RPMI8226 (cell line): ENCODE results near the gene HACD2.
"Not testable (repeated sequence)": the region's sequence is repeated elsewhere in the genome, so short reads cannot be mapped to it uniquely, and the experiment has no call there.

Source experiments
- DNase-seq: peaks from one replicate; pipeline ENCODE4 v3.0.0-alpha.2; 2015

HACD2 gene

GRCh38 chr3:123611082-123611481 lies 26.2 kb upstream of the HACD2 start:
- no peak for DNase-seq

- no peak for DNase-seq
Observed at GRCh38 chr3:123610331-123610730, 25.5 kb upstream of the HACD2 start.

DNA sequence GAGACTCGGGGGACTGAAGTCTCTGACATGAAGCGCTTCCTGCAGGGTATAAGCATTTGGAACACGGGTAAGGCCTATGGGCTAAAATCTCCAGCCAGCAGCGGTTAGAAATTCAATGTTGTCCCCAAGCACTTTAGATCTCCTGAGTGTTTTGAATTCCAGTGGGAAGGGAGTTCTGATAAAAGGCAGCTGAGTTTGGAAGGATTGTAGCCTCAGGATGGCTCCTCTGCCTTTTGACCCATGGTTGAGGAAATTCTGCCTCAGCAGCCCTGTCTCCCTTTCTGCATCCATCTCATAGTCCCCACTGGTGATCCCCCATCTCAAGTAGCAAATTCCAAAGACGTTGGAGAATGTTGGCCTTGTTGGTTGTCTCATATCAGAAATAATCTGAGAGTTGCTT lies 24.2 kb upstream of the HACD2 start:
- no peak for DNase-seq

GRCh38 chr3:123608263-123608937 lies 23.5 kb upstream of the HACD2 start:
- no peak for DNase-seq

- DNase-seq: no peak
Observed at GRCh38 chr3:123606527-123606926, 21.7 kb upstream of the HACD2 start.

DNA sequence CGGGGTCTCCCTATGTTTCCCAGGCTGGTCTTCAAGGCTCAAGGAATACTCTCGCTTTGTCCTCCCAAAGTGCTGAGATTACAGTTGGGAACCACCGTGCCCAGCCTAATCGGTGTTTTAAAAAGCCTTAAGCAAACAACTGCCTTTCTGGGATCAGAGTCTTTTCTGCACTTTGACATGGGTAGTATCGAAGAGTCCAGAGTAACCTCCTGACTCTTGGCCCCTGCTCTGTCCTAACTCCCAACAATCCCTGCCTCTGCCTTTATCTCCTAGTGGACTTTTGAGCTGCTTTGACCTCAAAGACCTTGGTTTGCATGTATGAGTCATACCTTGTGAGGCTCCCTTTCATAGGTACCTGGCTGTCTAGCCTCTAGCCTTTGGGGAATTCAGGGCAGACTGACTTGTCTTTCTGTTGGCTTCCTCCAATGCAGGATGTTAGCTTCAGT lies 21.0 kb upstream of the HACD2 start:
- DNase-seq: no peak

GRCh38 chr3:123603153-123603552 lies 18.3 kb upstream of the HACD2 start:
- not testable (repeated sequence) for DNase-seq

DNA sequence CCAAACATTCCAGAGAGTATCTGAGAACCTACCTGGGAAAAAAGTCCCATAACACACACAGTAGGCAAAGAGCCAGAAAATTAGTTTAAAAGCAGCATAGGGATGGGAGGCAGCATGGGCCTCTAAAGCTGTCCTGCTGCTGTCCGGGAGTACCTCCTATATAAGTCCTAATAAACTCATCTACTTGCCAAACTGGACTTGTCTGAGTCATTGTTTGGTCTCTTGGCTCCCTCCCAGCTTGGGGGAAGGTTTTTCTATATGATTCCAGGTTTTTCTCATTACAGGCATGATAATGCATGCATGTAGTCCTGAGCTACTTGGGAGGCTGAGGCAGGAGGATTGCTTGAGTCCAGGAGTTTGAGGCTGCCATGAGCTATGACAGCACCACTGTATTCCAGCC lies 17.5 kb upstream of the HACD2 start:
- DNase-seq: no peak

DNA sequence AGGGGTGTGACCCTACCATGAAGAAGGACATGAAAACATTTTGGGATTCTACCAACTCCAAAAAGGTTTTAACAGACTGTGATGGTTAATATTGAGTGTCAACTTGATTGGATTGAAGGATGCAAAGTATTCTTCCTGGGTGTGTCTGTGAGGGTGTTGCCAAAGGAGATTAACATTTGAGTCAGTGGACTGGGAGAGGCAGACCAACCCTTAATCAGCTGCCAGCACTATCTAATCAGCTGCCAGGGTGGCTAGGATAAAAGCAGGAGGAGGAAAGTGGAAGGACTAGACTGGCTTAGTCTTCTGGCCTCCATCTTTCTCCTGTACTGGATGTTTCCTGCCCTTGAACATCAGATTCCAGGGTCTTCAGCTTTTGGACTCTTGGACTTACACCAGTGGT lies 16.0 kb upstream of the HACD2 start:
- DNase-seq: not testable (repeated sequence)

DNA sequence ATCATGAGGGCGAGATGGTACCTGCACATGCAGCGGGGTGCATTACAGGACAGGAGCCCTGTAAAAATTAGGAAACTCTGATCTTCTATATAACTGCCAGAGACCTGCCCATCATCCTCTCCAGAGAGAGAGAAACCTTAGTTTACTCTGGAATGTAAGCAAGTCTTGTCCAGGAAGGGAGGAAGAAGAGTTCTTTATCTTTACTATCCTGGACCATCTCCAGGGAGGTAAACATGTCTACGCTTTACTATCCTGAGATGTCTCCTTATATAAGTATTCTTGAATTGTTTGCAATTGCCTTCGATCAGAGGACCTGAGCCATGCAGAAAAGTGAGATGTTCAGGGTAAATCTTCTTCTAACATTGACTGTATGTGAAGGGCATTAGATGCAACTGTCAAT lies 12.7 kb upstream of the HACD2 start:
- DNase-seq: no peak

DNA sequence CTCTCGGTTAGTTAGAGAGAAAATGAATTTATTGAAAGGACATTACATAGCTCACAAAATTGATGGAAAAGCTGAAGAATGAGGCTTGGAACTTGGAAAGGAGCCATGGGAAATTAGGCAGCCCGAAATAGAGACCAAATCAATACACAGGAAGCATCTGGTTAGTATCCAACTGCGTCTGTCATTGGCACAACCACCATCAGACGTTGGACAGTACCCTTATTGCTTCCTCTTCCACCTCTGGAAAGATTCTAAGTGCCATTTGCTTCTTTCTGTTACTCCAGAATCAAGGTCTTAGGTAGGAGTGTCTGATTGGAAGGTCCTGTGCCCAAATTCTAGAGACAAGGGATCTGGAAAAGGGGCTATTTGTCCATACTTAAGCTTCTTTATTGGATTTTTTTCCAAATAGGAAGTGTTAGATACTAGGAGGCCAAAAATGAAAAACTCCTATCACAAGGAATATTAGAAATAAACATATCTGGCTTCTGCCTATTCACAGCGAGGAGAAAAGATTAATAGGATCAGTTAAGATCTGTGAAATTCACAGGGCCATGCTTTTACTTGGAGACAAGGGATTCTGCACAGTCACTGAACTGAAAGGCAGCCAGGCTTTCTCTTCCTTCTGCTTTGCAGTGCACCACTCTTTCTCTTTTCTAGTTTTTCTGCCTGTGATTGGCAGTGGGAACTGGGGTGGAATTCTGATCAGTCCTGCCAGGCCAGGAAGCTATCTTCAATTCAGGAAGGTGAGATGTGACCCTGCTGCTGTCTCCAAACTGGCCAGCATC lies 10.7 kb upstream of the HACD2 start:
- DNase-seq: no peak

GRCh38 chr3:123593381-123593780 lies 8.5 kb upstream of the HACD2 start:
- DNase-seq: no peak

DNA sequence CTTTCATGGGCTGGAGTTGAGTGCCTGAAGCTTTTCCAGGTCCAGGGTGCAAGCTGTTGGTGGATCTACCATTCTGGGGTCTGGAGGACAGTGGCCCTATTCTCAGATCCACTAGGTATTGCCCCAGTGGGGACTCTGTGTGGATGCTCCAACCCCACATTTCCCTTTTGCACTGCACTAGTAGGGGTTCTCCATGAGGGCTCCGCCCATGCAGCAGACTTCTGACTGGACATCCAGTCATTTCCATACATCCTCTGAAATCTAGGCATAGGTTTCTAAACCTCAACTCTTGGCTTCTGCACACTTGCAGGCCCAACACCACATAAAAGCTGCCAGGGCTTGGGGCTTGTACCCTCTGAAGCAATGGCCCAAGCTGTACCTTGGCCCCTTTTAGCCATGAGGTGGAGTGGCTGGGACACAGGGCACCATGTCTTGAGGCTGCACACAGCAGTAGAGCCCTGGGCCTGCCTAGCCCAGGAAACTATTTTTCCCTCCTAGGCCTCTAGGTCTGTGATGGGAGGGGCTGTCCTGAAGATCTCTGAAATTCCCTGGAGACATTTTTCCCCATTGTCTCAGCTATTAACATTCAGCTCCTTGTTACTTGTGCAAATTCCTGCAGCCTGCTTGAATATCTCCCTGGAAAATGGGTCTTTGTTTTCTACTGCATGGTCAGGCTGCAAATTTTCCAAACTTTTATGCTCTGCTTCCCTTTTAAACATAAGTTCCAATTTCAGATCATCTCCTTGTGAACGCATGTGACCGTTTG lies 6.0 kb upstream of the HACD2 start:
- no peak for DNase-seq

GRCh38 chr3:123587401-123587800 lies 2.5 kb upstream of the HACD2 start:
- DNase-seq: no peak

- DNase-seq: no peak
Observed at GRCh38 chr3:123586968-123587367, 2.1 kb upstream of the HACD2 start.

DNA sequence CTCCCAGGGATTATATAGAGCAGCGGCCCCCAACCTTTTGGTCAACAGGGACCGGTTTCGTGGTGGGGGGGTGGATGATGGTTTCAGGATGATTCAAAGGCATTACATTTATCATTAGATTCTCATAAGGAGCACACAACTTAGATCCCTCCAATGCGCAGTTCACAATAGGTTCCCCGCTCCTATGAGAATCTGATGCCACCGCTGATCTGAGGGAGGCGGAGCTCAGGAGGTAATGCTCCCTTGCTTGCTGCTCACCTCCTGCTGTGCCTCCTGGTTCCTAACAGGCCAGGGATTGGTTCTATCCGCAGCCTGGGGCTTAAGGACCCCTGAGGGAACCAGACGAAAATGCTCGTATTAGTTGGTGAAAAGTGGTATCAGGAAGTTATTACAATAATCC lies 1.3 kb upstream of the HACD2 start:
- DNase-seq: peak; percentile 65

DNA sequence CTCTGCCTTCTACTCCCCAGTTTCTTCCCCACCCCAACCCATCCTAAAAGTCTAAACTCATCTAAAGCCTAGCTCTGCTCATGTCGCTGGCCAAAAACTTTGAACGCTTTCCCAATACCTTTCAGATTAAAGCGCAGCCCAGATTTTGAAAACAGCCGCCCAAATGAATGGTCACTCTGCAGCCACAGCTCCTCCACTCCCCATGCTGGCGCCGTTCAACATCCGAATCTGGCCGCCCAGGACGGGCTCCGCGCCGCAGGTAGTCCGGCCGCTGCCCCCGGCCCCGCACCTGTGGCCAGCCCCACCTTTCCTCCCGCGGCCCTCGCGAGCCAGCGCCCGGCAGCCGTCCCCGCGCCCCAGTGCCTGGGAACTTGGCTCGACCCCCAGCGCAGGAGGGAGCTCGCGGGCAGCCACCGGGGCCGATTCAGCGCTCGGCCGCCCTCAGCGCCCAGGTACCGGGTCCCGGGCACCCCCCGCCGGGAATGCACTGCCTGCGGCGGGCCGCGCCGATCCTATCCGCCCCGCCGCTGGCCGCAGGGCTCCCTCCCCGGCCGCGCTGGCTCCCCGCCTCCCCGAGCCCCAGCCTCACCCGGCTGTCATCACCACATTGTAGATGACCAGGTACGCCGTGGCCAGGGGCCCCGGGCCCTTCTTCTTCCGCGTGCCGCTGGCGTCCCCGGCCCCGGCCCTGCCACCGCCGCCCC lies 417 bp downstream of the HACD2 start:
- DNase-seq: peak; percentile 57

DNA sequence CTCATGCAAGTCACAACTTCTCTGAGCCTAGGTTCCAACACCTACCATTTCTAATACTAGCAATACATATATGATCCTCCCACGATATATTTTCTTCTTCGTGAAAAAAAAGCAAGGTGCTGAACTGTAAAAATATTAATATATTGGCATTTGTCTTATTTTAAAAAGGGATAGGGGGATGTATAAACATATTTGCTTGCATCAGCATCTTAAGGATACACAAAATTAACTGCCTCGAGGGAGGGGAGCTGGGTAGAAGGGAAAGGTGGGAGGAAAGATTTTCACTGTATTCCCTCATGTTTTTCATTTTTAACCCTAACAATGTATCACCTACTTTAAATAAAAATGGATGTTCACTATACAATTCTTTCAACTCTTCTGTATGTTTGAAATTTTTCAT lies 1.3 kb downstream of the HACD2 start:
- no peak for DNase-seq

DNA sequence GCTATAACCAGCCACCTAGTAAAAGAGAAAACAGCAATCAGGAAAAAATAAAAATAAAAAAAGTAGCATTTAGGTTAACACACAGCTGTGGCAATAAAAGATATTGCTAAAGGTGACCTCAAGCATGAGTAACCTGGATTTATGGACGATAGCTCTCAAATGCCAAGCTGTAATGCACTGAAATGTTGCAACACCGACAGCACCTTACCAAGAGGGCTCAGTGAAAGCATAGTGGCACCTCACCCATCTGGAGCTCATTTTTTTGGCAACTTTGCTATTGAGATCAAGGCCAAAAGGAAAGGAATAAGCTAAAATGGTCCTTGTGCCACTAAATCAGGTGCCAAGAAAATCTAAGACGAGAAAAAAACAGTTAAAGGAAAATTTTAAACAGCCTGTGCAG lies 2.5 kb downstream of the HACD2 start:
- no peak for DNase-seq

DNA sequence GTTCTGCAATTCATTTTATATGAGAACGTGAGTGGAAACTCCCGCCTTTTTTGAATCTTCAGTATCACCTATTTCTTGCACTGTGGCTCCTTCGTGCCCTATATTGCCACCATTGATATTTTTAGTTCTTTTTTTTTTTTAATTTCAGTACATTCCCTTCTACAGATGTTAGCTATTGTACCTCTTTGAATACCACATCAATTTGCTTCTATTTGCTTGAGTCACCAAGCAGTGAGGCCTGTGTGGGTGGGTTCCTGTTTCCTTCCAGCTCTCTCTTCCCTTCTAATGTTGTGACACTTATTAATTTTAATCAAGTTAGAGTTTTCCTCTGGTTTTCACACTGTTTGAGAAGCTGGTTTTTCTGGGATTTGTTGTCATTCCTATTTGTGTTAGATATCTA lies 8.7 kb downstream of the HACD2 start:
- no peak for DNase-seq

DNA sequence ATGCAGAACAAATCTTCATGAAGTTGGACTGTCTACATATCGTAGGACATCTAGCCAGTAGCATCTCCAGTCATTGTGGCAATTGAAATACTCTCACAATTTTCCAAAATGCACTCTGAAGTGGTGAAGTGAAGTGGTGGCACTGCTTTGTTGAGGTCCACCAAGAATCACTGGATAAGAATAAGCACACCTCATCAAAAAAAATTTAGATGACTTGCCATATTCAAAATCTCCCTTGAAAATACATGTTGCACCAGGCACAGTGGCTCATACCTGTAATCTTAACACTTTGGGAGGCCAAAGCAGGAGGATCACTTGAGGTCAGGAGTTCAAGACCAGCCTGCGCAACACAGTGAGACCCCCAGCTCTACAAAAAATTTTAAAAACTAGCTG lies 12.9 kb downstream of the HACD2 start:
- DNase-seq: no peak

- DNase-seq: no peak
Observed at GRCh38 chr3:123571264-123571972, 13.4 kb downstream of the HACD2 start.

GRCh38 chr3:123568875-123569274 lies 16.0 kb downstream of the HACD2 start:
- no peak for DNase-seq
